HG03571 (cell line): ENCODE results near the gene IPO11.
"Not testable (repeated sequence)": the region's sequence is repeated elsewhere in the genome, so short reads cannot be mapped to it uniquely, and the experiment has no call there.

Source experiments
- ATAC-seq: cut with Tn5 transposase; IDR thresholded peaks from one replicate; pipeline ENCODE4 v1.9.1; 2021; ENCODE audit not compliant: unreplicated experiment

The IPO11 gene

DNA sequence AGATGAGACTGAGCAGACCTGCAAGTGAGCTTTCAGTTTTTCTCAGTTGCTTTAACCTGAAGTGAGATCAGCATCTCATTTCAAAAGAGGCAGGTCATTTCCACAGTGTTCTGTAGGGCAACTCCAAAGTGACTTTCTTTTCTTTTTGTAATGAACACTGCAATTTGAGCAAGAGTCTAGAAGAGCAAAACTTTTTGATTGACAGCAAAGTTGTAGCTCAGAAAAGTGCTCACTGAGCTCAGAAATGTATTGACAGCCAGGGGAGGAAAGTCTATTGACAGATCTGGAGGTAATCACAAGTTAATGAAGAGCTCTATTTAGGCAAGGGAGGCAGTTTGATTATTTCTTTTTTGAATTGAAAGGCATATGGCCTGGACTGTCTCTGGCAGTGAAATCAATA, 220.7 kb downstream of the IPO11 start:
- no peak for ATAC-seq

DNA sequence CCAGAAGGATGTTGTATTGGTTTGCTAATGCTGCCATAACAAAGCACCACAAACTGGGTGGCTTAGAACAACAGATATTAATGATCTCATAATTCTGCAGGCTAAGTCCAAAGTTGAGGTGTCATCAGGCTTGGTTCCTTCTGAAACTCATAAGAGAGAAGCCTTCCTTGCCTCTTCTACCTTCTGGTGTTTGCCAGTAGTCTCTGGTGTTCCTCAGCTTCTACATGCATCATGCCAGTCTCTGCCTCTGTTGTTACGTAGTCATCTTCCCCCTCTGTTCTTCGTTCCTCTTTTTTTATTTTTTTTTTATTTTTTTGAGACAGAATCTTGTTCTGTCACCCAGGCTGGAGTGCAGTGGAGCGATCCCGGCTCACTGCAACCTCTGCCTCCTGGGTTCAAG, 227.9 kb downstream of the IPO11 start:
- no peak for ATAC-seq

DNA sequence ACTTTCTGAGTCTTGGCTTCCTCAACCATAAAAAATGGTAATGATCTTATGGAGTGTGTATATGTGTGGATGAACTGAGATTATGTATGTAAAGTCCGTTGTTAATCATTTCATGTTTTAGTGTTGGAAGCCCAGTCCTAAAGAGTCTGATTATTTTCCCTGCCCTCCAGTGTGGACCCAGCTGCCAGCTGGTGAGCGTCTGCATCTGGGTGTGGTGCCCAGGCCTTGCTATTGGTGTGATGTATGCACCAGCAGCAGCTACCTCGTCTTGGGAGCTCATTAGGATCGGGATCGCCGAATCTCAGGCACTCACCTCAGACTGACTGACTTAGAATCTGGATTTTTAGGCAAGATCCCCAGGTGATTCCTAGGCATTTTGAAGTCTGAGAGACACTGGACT, 229.9 kb downstream of the IPO11 start:
- ATAC-seq: no peak

DNA sequence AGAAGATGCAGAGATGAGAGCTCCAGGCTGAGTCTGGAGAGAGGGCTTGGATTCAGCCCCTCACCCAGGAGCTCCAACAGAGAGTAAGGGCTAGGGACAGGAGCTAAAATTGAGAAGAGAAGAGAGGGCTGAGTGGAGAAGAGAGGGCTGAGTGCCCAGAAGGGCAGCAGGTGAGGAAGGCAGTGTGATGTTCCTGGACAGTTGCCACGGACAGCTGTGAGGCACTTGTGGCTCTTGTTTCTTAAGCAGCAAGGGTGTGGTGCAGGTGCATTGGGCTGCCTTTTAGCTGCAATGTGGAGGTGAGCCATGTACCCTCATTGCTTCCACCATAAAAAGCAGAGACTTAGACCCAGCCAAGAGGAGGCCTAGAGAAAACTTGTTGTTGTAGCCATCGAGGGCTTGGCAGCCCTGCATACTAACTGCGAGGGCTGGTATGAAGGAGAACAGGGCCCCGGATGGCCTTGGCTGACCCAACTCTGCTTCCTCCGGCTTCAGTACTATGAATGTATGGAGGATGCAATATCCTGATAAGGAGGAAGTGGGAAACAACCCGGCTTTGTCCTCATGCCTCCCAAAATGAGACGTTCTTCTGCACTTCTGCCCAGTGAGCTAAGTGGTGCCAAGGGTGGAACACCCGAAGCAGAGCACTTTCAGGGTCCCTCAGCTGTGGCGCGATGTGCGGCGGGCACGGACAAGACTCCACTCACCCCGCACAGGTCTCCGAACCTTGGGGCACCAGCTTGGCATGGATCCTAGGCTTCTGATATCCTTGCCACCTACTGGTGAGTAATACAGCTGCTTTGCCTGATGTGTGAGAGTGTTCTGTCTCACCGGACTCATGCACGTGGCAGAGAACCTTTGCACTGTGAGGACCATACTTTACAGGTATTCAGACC, 231.2 kb downstream of the IPO11 start:
- ATAC-seq: no peak

DNA sequence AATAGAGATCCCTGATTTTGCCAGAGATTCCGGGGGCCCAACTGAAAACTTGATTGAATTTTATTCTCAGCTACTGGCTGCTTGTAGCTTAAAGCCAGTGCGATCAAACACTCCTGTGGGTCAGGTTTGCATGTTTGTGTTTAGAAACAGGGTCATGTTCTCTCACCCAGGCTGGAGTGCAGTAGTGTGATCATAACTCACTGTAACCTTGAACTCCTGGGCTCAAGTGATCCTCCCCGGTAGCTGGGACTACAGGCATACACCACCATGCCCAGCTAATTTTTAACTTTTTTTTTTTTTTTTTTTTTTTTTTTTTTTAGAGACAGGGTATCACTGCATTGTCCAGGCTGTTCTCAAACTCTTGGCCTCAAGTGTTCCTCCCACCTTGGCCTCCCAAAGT, 232.7 kb downstream of the IPO11 start:
- no peak for ATAC-seq

DNA sequence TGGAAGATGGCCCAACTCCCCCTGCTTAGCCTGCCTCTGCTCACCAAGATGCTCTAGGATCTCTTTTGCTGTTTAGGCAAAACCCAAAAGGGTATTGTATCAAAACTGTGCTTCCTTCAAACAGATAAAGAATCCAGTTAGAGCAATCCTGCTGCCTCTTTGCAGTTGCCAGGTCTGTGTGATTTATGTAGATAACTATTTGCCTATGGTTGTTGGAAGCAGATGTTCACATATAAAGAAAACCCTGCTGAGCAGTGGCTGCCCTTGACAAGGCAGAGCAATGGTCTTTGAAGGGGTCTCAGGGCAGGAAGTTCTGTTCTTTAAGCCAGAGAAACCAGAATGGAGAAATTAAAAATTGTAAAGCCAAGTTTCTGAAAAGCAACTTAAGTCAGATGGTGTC, 234.7 kb downstream of the IPO11 start:
- ATAC-seq: no peak

DNA sequence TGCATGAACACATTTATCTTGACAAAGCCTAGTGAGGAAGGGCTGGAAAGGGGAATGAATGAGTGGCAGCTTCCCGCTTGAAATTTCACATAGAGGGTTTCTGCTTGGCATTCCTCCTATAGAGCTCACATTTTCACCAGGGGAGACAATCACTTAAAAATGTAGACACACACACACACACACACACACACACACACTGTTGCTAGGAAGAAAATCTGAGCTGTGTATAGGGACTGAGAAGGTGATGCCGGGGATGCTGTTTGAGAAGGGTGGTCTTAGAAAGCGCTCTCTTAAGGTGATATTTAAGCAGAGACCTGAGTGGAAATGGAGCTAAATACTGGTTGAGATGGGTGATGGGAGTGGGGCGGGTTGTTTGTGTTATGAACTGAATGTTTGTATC, 236.5 kb downstream of the IPO11 start:
- no peak for ATAC-seq

DNA sequence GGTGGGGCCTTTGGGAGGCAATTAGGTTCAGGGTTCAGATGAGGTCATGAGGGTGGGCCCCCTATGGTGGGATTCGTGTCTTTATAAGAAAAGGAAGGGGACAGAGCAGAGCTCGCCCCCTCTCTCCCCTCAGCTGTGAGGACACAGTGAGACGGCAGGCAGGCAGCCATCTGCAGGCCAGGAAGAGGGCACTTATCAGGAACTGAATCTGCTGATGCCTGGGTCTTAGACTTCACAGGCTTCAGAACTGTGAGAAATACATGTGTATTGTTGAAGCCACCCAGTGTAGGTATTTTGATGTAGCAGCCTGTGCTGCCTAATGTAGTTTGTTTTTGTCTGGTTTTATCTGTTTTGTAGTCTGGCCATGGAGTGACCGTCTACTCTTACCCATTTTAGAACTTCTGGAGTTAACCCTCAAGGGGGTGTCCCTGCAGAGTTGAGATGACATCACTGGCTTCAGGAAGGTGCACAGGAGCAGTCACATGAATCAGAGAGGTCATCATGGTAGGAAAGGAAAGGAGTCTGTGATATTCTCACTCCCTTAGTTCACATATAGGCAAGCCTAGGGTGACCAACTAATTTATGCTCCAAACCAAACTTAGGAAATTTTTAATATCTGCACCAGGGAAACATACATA, 237.0 kb downstream of the IPO11 start:
- ATAC-seq: no peak

DNA sequence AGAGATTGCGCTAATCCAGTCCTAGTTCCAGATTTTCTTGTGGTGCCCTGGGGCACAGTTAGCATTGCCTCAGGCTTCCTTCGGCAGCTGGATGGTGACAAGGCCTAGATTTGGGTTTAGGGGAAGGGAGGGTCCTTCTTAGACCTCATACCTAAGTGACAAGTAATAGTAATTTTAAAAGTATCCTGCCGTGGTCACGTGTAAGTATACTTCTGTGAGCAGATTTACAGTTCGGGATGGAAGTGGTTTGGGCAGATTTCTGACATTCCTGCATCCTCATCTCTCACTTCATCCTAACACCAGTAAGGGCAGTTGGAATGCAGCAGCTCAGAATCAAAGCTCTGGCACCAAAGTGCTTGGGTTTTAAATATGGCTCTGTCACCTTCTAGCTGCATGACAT, 237.6 kb downstream of the IPO11 start:
- ATAC-seq: no peak

DNA sequence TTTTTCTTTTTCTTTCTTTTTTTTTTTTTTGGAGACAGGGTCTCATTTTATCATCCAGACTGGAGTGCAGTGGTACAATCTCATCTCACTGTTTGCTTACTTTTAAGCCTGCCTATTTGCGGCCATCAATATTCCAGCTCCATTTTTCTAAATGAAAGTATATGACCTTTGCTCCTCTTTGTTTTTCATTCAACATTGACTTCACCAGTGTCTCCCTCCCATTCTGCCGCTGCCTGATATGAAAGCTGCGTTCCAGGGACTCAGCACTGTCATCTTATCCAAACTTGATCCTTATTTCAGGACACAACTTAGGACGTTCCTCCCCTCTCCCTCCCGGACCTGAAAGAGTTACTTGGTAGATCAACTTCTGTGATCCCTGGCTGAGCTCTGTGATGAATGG, 239.7 kb downstream of the IPO11 start:
- no peak for ATAC-seq

DNA sequence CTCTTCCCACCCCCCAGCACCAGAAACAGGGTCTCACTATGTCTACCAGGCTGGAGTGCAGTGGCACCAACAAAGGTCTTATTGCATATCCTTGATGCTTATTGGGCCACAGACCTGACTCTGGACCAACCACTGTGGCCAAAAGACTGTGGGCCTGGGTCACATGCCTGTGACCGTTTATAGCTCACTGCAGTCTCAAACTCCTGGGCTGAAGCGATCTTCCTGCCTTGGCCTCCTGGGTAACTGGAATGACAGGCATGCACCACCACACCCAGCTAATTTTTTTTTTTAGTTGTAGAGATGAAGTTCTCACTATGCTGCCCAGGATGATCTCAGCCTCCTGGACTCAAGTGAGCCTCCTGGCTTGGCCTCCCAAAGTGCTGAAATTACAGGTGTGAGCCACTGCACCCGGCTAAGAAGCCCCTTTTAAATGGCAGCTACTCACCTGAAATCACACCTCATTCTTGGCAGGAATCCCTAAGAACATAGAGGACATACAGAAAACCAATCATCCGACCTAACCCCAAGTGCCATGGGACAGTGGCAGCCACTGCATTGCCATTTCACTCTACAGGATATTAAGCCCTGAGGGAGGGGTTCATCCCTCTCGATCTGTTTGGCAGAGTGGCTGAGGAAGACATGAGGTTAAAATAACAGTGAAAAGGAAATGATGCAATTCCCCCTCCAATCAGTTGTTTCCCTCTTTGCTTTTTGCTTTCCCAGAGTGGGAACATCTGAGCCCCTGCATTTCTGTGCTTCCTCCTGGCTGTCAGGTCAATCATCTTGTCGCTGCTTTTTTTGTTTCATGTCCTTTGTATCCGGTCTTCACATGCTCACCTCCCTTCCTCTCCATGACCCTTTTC, 240.7 kb downstream of the IPO11 start:
- ATAC-seq: no peak

DNA sequence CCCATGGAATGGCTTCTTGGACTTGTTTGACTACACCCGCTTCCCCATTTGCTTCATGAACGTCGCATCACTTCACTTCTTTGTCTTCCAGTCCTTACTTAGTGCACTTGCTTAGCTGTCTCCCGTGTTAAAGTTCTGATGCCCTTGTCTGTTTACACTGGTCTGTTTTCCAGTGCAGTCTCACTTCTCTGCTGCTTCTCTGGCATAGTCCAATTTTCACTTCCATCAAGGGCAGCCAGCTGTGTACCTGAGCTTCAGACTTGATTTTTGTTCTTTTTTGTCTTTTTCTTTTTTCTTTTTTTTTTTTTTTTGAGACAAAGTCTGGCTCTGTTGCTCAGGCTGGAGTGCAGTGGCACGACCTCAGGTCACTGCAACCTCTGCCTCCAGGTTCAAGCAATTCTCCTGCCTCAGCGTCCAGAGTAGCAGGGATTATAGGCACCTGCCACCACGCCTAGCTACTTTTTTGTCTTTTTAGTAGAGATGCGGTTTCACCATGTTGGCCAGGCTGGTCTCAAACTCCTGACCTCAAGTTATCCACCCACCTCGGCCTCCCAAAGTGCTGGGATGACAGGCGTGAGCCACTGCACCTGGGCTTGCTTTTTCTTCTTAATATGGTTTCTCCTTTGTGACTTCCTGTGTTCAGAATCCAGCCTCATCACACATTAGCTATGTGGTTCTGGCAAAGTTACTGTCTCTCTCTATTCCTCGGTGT, 241.5 kb downstream of the IPO11 start:
- no peak for ATAC-seq

DNA sequence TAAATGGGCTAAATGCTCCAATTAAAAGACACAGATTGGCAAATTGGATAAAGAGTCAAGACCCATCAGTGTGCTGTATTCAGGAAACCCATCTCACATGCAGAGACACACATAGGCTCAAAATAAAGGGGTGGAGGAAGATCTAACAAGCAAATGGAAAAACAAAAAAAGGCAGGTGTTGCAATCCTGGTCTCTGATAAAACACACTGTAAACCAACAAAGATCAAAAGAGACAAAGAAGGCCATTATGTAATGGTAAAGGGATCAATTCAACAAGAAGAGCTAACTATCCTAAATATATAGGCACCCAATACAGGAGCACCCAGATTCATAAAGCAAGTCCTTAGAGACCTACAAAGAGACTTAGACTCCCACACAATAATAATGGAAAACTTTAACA, 245.2 kb downstream of the IPO11 start:
- not testable (repeated sequence) for ATAC-seq

DNA sequence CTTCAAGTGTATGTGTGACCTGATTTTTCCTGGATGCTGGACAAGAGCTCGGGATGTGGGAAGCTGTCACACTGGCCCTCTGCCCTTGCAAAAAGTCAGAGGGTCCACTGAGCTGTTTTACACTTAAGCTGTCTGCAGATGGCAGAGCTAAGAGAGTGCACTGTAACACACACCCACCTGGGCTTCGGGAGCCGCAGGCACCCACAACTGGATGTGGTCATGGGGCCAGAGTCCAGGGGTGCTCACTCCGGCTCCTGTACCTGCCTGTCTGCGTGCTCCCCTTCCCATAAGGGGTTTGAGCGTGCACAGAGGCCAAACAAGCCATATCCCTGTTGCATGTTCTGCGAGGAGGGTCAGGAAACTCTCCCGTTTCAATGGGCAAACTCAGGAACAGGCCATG, 248.6 kb downstream of the IPO11 start:
- no peak for ATAC-seq

DNA sequence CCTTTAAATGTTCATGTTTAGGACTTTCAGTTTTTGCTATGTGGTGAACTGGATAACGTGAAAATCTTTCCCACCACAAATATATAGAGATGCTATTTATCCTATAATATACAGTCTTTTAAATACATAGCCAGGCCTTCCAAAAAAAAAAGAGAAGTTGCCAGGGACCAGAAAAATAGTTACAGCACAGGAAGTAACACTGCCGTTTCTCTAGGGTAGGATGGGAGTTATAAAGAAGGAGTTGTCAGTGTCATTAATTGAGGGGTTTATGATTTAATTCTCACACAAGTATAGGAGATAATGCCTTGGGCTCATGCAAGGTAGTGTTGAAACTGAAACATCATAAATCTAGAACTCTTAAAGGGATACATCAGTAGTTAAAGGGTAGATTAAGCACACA, 250.0 kb downstream of the IPO11 start:
- no peak for ATAC-seq

DNA sequence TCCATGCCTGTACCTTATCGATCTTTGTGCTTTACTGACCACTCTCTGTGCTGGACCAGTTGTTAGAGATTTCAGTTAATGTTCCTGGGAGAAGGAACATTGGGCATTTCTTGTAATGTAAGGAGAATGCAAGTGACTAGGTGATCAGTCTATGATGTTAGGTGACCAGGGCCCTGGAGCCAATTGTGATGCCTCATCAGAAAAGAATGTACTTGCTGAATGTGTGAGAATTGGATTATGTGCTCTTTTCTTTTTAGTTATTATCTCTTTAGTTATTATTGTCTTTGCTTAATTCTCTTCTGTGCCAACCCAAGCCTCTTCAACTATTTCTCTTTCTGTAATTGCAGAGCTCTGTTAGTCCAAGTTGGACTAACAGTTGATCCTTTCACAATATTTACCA, 258.9 kb downstream of the IPO11 start:
- ATAC-seq: no peak

DNA sequence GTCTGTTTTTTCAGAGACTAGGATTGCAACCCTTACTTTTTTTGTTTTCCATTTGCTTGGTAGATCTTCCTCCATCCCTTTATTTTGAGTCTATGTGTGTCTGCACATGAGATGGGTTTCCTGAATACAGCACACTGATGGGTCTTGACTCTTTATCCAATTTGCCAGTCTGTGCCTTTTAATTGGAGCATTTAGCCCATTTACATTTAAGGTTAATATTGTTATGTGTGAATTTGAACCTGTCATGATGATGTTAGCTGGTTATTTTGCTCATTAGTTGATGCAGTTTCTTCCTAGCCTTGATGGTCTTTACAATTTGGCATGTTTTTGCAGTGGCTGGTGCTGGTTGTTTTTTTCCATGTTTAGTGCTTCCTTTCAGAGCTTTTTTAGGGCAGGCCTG, 264.0 kb downstream of the IPO11 start:
- not testable (repeated sequence) for ATAC-seq
